K562 treated with DMSO at 1 percent for 24 hours (cell line): ENCODE results near the gene PHYKPL. TPM values are rescaled to one million over a fixed set of nuclear protein-coding genes. Genes with fewer than 3 reads are reported as not detected.

Experiments
- total RNA-seq: library from RNA; unstranded; fragments of 300-600 nt; gene quantifications from 2 replicates; pipeline ENCODE4 v1.2.3, GENCODE V29; 2022; ENCODE audit warnings: low read depth; ENCODE audit not compliant: insufficient read depth

Gene PHYKPL
- total RNA-seq = 37.3 and 38.7 TPM in 2 replicates

DNA sequence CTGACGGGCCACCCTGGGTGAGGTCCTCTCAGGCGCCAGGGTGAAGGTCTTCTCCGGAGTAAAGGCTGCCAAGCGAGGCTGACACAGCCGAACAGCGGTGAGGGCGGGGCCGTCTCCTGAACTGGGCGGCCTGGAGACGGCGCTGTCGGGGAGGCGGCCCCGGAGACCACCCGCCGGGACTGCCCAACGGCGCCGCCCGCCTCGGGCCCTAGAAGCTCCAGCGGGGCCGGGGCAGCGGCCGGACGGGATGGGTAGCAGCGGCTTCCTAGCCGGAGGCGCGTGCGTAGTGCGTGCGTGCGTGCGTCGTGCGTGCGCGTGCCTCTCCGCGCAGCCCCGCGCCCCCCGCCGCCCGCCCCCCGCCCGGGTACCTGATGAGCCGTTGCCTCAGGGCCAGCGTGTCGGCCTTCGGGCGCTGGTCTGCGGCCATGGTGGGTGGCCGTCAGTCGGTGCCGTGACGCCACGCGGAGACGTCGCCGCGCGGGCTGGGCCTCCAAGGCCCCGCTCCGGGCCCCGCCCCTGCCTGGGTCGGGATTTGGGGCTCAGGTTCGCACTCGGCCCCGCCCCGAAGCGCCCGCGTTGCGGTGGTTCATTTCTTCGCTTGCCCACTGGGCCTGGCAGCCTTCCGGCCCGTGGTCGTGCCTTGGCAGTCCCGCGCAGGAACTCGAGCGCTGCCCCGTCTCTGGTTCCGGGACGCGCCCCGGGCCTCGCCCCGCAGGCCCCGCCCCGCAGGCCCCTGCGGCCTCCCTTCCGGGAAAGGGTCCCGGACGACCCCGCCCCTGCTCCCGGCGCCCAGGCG is at the start of gene PHYKPL:
Gene PHYKPL (minus strand): TSS at position 679 of the 796 bp plus-strand sequence. CDS start 252 bp downstream, at position 427.

GRCh38 chr5:178204182-178204934 is 28.2 kb downstream of the PHYKPL start, which contains the start of gene HNRNPAB:
Gene HNRNPAB, plus strand, starts transcription at chr5:178204533. Its CDS starts 305 bp downstream, at chr5:178204838.

GRCh38 chr5:178187014-178187413 is 45.6 kb downstream of the PHYKPL start, which contains the start of gene GMCL2:
Gene GMCL2, minus strand, starts transcription at chr5:178187371. Its CDS starts 72 bp downstream, at chr5:178187299.

Other genes starting within 250 kb of the PHYKPL start
- not detected in 2 replicates for gene PROP1, start 236.6 kb downstream of the PHYKPL start, total RNA-seq
- gene N4BP3, start 119.3 kb downstream of the PHYKPL start, total RNA-seq = 6.8 and 6.9 TPM in 2 replicates
- 57.5 and 60.4 TPM in 2 replicates for gene RMND5B, start 101.8 kb downstream of the PHYKPL start, total RNA-seq
- 118 and 143 TPM in 2 replicates for gene NHP2, start 78.9 kb downstream of the PHYKPL start, total RNA-seq
- gene GMCL2, start 45.4 kb downstream of the PHYKPL start, total RNA-seq = not detected in 2 replicates
- gene HNRNPAB, start 28.3 kb downstream of the PHYKPL start, total RNA-seq = 187 and 198 TPM in 2 replicates